HG02884 (cell line): ENCODE data around the gene MIPEP.
"Not testable (repeated sequence)": the region's sequence is repeated elsewhere in the genome, so short reads cannot be mapped to it uniquely, and the experiment has no call there.

ENCODE experiments used
- ATAC-seq: cut with Tn5 transposase; IDR thresholded peaks from one replicate; pipeline ENCODE4 v1.9.1; 2021; ENCODE audit warnings: mild to moderate bottlenecking, moderate library complexity; ENCODE audit not compliant: unreplicated experiment

The MIPEP gene

DNA sequence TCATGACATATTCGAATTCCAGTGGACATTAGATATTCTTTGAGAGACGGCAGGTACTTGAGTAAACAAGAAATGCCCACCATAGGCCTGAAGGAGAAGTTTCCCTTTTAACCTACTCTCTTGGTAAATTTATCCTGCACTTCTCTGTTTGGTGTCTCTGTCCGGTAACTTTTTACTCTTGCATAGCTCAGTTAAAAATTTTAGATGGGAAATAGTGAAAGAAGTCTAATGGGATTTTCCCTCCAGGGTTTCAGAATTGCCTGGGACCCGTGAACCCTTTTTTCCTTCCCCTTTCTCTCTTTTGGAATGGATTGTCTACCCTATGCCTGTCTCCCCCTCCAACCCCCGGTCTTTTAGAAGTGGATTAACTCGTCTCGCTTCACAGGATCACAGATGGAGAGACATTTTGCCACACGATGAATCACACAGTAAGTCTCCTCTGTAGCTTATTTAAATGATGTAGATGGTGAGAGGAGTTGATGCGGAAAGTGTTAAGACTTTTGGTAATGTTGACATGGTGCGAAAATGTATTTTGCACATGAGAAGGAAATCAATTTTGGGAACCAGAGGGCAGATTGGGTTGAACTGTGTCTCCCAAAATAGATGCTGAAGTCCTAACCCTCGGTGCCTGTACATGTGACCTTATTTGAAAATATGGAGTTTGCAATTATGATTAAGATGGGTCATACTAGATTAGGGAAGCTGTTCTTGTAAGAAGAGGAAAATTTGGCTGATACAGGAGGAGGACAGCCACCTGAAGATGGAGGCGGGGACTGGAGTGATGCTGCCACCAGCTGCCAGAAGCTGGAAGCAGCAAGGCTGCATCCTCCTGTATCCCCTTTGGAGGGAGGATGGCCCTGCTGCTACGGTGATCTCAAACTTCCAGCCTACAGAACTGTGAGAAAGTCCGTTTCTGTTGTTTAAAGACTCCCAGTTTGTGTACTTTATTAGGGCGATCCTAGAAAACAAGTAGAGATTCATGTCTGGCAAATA, 711 bp upstream of the MIPEP start:
- peak; percentile 4 for ATAC-seq

DNA sequence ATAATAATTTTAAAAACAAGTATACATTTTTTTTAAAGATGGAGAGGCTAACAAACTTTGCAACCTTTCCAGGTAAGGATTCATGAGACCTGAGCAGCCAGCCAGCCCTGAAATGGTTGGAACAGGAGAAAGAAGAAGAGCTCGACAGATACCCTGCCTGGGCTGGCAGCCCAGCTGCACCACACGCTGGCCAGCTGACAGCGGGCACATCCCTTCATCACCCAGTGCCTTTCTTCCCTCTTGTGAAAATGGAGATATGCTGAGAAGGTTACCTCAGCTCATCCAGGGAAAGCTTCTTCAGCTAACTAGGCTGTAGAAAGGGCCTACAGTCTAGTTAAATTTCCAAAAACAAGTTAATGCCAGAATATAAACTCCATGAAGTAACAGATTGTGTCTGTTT, 4.8 kb downstream of the MIPEP start:
- not testable (repeated sequence) for ATAC-seq

DNA sequence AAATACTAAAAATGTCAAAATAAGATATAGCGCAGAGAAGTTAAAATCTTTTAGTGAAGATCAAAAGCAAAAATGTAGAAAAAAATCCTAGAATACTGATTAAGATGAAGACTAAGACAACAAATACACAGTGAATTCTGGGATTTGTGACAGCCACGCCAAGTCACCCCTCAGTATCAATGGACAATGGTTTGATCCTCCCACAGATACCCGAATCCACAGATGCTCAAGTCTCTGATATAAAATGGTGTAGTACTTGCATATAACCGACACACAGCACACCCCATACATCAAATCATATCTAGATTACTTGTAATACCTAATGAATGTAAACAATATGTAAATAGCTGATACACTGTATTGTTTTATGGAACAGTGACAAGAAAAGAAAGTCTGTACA, 5.9 kb downstream of the MIPEP start:
- ATAC-seq, result no peak

DNA sequence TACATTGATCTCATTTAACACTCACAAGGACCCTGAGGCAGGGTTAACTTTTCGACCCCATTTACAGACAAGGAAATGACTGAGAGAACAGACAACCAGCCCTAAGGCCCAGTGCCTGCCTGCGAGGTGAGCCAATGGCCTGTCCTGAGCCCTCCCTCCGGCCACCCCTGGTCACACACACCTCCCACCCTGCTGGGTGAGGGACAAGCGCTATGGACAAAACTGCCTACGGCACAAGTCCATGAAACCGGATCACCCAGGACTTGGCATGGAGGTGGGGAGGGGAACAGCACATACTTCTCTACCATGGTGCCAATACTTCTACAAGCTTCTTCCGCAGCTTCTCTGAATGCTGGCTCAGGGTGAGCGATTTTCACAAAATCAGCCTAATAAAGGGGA, 7.8 kb downstream of the MIPEP start:
- ATAC-seq, result not testable (repeated sequence)

DNA sequence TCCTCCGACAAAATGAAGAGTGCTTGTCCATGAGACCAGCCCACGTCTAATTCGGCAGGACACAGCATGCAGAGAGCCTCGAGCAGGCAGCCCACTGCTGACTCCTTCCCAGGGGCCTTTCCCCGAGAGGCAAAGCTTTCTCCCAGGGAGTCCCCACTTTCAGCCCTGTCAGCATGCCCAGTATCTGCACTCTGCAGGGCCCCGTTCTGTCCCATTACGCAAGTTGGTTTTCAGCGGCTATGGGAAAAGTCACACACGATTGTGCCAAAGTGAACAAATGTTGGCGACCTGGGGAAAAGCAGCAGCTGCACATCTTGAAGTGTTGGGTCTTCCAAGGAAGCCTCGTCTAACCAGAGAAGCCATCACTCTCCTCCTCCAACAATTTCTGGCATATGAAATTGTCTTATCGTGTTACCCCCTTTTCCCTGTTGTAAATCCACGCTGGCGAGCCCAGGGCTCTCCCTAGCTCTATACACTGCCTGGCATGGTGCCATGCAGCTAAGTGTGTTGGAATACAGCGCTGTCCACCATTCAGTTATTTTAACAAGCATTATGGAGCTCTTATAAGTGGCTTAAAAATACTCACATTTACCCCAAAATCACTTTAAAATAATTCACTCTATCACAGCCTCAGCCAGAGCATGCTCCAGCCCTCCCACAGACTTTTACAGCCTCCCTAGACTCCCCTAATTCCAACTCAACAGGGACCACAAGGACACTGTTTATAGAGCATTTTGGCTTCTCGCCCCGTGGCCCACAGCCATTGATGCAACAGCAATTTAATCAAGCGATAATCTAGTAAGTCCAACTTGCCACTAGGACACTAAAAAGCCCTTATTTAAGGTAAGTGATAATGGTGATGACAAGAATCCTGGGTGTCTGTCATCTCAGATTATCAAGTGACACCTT, 8.5 kb downstream of the MIPEP start:
- not testable (repeated sequence) for ATAC-seq

DNA sequence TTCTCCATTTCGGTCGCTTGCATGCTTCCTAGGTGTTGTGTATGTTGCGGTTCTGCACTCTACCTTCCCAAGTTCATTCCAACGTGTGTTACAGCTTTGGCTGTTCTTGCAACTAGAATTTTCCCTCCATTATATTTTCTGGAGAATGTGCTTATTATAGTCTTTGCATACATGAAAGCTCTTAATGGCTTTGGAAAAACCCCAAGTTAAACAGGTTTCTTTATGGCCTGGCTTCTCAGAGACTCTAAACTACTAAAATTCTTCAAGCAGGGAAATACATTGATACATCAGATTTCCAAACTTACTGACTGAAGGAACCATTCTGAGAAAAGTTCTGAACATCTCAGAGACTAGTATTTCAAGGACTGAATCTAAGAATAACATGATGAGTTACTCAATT, 11.9 kb downstream of the MIPEP start:
- ATAC-seq, result no peak

DNA sequence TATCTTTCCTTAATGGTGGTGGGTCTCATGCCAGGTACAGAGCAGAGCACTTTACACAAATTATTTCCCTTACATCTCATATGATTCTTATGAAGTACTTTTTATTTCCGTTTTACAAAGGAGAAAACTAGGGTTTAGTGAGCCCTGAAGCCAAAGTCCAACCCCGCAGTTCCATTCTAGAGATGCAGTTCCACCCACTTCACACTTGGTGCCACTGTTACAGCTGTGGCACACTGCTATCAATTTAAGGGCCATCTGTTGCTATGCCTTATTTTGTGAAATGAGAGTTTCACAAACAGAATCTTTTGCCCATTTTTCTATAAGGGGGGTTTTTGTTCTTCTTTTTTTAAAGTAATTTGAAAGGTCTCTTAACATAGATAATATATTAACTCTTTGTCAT, 12.9 kb downstream of the MIPEP start:
- no peak for ATAC-seq

DNA sequence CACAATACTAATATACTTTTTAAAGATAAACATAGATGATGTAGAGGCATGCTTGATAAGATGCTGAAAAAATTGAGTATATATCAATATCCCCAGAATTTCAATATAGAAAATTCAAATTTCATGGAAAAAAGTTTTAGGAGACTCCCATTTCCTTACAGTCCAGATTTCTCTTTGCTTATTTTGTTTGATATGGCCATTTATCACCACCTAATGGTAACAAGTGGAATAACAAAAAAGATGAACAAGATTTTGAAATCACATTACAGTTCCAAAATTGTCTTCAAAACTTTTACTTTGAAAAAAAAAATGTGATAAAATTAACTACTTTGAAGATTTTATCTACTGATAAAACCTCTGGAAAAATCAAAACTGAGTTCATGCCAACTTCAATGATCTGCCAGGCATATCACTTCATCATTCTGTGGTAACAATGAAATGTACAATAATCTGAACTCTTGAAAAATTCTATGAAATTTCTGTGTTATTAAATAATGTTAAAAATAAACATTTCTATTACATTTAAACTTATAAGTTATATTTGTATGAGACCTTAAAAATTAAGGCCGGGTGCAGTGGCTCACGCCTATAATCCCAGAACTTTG, 17.5 kb downstream of the MIPEP start:
- no peak for ATAC-seq

DNA sequence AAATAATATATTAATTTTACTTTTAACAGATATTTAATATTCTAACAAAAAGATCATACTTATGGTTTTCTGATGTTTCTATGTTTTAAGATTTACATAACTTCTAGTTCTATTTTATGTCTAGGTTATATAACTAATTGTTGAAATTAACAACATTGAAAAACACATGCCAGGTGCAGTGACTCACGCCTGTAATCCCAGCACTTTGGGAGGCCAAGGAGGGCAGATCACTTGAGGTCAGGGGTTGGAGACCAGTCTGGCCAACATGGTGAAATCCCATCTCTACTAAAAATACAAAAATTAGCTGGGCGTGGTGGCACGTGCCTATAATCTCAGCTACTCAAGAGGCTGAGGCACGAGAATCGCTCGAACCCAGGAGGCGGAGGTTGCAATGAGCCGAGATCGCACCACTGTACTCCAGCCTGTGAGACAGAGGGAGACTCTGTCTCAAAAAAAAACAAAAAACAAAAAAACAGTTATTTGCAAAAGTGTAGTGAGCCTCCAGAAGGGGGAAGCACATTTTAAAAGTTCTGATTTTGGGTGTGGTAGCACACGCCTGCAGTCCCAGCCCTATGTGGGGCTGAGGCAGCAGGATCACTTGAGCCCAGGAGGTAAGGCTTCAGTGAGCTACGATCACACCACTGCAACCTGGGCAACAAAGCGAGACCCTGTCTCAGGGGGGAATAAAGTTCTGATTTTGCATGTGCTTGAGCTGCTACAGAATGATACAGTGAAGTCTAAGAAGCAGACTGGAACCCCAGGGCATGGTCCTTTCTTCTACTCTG, 18.7 kb downstream of the MIPEP start:
- ATAC-seq, result no peak

DNA sequence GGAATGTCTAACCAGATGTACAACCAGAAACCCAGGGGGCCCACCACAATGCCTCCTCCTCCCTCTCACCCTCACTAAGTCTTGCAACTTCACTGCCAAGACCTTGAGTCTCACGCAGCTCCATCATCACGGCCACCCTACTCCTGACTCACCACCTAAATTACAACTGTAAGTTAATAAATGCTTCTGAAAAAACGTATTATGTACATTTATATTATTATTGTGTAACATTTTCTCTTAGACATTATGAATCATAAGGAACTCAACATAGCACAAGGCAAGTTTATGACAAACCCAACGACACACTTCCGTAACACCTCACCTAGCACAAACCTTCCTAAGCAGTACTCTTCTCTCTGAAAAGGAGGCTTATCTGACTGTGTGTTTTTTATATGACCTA, 20.7 kb downstream of the MIPEP start:
- no peak for ATAC-seq

DNA sequence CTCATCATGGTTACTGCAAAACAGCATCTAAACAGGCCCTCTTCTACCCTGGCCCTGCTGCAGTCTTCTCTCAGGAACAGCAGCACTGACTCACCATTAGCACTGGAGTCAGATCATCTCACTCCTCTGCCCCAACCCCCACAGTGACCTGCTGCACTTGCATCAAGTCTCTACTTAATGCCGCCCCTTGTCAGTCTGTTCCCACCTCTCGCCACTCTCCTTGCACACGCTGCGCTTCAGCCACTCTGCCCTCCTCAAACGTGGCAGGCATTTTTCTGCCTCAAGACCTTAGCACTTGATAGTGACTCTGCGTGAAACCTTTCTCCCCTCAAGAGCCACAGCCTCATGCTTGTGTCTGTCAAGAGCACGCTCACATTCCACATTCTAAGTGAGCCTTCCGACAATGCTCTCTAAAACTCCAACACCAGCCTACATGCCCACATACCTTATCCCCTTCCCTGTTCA, 22.1 kb downstream of the MIPEP start:
- ATAC-seq, result no peak

DNA sequence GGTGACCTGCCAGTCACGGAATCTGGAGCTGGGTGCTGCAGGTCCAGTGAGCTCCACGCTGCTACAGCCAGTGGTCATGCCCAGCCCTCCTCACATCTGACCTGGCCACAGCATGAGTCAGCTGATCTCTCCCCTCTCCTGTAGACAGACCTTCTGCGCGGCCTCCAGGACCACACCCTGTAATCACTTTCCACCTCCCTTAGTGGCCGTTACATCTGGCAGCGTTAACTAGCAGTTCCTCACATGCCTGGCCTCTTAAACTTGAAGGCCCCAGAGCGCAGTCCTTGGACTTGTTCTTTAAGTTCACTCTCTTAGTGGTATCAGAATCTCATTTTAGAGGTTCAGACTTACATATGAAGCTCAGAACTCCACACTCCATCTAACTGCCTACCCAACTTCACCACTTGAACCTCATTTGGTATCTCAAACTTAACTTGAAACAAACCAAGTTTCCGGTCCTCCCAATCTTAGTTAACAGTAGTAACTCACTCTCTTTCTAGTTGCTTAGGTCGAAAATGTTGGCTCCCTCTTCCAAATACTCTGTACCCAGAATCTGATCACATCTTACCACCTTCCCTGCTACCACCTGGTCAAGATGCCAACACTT, 22.7 kb downstream of the MIPEP start:
- no peak for ATAC-seq

DNA sequence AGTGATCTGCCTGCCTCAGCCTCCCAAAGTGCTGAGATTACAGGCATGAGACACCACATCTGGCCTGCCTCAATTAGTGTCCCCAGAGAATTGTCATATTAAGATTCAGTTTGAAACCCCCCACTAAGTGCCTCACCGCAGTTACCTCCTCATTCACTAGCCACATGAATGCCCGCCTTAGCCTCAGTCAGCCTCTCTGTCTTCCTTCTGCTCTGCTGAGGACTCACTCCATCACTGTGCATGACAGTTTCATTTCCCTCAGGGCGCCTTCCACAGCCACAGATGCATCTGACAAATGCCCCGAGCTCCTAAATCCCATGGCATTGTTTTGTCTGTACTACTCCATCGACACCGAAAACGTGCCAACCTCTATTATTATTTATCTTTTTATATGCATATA, 23.3 kb downstream of the MIPEP start:
- no peak for ATAC-seq

DNA sequence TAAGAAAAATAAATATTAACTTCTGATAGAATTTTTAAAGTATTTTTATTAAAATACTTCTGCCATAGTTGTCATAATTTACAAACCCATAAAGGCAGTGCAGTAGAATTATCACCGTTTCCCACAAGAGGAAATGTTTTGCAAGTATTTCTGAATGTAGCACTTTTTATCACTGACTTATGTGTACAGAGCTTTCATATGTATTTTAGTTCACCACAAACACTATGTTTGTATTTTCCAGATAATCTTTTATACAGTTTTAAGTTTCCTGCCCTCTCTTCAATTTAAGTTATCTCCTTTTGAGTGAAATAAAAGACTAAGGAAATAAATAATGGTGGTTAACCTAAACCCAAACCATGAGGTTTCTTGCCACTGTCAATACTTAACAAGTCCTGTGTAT, 24.2 kb downstream of the MIPEP start:
- no peak for ATAC-seq

DNA sequence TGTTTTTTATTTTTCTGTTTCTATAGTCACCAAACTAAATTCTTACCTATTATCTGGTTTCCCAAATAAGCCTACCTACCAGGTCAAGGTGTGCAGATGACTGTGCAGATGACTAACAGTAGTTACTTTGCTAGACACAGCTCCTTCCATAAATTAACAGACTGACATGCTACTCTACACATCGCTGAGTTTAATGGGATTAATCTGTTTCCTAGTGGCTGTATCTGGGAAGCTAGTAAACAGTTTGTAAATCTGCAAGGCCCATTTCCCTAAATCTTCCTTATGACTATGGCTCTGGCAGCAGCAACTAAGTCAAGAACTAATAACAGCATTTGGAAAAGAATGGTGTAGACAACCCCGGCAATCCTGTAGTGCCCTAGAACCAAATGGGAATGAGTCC, 27.9 kb downstream of the MIPEP start:
- ATAC-seq, result no peak

DNA sequence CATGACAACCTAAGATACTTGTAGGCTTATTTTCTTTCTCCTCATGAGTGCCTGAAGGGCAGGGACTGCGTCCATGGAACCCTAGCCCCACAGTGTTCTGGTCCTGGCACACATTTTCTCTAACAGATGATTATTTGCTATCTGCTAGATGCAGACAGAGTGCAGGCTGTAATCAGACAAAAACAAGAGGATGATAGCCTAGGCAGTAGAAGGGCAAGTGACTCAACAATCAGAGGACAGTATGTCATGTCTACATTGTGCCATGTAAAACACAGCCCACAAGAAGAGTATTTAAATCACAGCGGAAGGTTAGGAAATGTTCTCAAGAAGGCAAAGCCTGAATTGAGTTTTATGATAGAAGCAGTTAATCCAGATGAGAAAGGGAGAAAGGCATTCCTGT, 29.3 kb downstream of the MIPEP start:
- no peak for ATAC-seq

DNA sequence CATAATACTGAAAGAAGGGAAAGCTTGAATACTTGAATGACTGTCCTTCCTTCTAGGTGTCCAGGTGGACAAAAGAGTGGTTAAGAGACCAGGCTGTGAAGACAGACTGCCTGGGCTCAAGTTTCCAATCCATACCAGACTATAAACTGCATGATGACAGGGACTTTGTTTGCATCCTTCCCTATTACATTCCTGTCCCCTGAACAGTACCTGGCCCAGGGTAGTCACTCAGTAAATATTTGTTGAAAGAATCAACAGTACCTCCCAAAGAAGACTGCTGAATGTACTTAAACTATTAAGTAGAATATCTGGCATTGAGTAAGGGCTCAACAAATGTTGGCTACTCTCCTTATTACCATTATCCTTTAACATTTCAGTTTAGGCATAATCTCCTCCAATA, 29.7 kb downstream of the MIPEP start:
- ATAC-seq, result no peak

DNA sequence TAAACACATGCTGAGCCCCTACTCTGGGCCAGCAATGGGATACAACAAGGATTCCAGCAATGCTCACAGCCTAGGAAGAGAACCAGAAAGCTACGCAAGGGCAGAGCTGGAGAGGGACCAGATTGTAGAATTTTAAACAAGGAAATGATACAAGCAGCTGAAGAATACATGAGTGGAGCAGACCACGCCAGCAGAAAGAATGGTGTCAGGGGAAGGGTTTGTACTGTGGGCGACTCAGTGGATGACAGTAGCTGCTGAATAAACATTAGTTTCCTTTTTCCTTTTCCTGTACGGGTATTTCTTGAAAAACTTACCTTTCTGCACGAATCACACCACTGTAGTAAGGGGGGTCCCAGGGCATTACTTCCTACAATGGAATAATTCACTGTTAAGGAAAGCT, 30.7 kb downstream of the MIPEP start:
- no peak for ATAC-seq

DNA sequence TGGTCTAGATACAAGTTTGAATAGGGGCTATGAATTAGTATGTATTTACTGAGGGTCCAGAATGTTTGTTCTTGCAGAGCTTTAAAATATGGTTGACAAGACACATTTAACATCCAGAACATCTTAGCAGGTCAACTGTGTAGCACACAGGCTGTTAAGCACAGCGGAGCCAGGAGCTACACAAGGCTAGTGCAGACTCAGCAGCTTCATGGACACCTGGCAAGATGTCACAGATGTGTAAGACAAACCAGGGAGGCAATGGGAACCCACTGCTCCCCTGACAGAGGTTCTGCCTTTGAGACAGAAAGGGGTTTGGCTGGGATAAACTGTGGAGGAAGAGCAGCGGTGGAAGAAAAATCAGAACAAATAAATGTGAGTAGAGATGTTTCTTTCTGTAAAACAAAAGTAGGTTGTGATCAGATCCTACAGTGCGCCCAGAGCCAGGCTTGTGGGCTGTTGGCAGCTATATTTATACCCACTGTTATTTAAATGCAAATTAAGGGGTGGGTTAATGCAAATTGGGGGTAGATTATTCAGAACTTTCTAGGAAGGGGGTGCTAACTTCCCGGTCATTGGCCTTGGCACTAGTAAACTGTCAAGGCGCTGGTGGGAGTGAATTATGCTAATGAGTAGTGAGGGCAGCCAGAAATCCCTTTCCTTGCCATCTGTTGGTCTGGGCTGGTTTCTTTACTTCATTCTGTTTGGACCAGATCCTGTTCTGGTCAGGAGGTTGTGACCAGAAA, 33.0 kb downstream of the MIPEP start:
- ATAC-seq, result no peak
